Measurements from ENCODE around the gene GRIN3B. TPM values are rescaled to one million over a fixed set of nuclear protein-coding genes. Genes with fewer than 3 reads are reported as not detected.
"Not testable (repeated sequence)": the region's sequence is repeated elsewhere in the genome, so short reads cannot be mapped to it uniquely, and the experiment has no call there.

Gene GRIN3B
- total and polyA plus RNA-seq, 8 donors, result 0.03 TPM; not detected in 7

GRCh38 chr19:1020868-1021425, 20.7 kb downstream of the GRIN3B start, which contains the start of gene TMEM259:
Gene TMEM259, minus strand, starts transcription at chr19:1021123. Its CDS starts 127 bp downstream, at chr19:1020996.
- Histone ChIP-seq H3K9me3 (no peaks in the 10 kb centered on the region), H3K27me3 (no peaks in the 10 kb centered on the region), H3K36me3 (peaks cover 0 to 5% (median 0%) of the 10 kb centered on the region in 4 donors), H3K4me1 (peaks cover 40 to 70% (median 58%) of the 10 kb centered on the region in 4 donors), H3K27ac (peak within 1 kb of the TSS; percentile 89 to 99 (median 94)), H3K4me3 (peak within 1 kb of the TSS; percentile 96 to 97 (median 97))
- peak; percentile 98 to 99 for DNase-seq
- intact Hi-C loops (cut with DNase I; ENCODE audit: low total_unique reads), result no loop called here
- WGBS, 5 donors, result 0 to 1% (median 1%) methylated on average over 10 to 68 of the region's 68 CpGs
- TF ChIP-seq EP300 (IDR thresholded peaks at IDR 0.05), result no peak
- TF ChIP-seq POLR2A (IDR thresholded peaks at IDR 0.05), result peak in 1 of 4 donors; percentile 57
- TF ChIP-seq POLR2AphosphoS5 (IDR thresholded peaks at IDR 0.05), result peak; percentile 75 to 96 (median 87)

GRCh38 chr19:1023883-1024188, 23.6 kb downstream of the GRIN3B start:
- H3K4me3 ChIP-seq; H3K27me3 ChIP-seq; H3K36me3 ChIP-seq; intact Hi-C loops (cut with DNase I; ENCODE audit: low total_unique reads); DNase-seq; H3K9me3 ChIP-seq: not testable (repeated sequence)
- H3K4me1 ChIP-seq, result peaks cover 11 to 63% (median 52%) of the 10 kb centered on the region in 4 donors
- peak overlapping the region in 1 of 5 donors; percentile 99 for H3K27ac ChIP-seq
- WGBS, 5 donors, result 72 to 83% (median 78%) methylated on average over 5 of the region's 5 CpGs

- H3K27me3 ChIP-seq; H3K9me3 ChIP-seq; intact Hi-C loops (cut with DNase I; ENCODE audit: low total_unique reads); H3K36me3 ChIP-seq; H3K4me3 ChIP-seq; DNase-seq: not testable (repeated sequence)
- H3K4me1 ChIP-seq, result peaks cover 6 to 63% (median 51%) of the 10 kb centered on the region in 4 donors
- H3K27ac ChIP-seq, result peak overlapping the region in 1 of 5 donors; percentile 99
- 77 to 91% (median 85%) methylated on average over 6 of the region's 6 CpGs for WGBS, 5 donors
Measured at GRCh38 chr19:1025080-1025479, 24.9 kb downstream of the GRIN3B start.

- Histone ChIP-seq H3K4me1 (peaks cover 13 to 68% (median 57%) of the 10 kb centered on the region in 4 donors), H3K9me3 (no peaks in the 10 kb centered on the region), H3K27ac (peak within 1 kb of the TSS; percentile 96 to 99 (median 98)), H3K36me3 (peaks cover 0 to 11% (median 2%) of the 10 kb centered on the region in 4 donors), H3K4me3 (peak within 1 kb of the TSS; percentile 83 to 97 (median 92)), H3K27me3 (no peaks in the 10 kb centered on the region)
- intact Hi-C loops (cut with DNase I; ENCODE audit: low total_unique reads), result no loop called here
- no peak for TF ChIP-seq CTCF (IDR thresholded peaks at IDR 0.05)
- TF ChIP-seq EP300 (IDR thresholded peaks at IDR 0.05), result no peak
- peak in 2 of 4 donors; percentile 32 to 54 for TF ChIP-seq POLR2A (IDR thresholded peaks at IDR 0.05)
- peak; percentile 64 to 91 (median 89) for TF ChIP-seq POLR2AphosphoS5 (IDR thresholded peaks at IDR 0.05)
- 5 to 20% (median 6%) methylated on average over 13 to 63 of the region's 63 CpGs for WGBS, 5 donors
- peak; percentile 88 to 95 for DNase-seq
Measured at GRCh38 chr19:1025960-1026782, 26.0 kb downstream of the GRIN3B start, which contains the start of gene CNN2. Gene CNN2, plus strand, starts transcription at chr19:1026608. Its CDS starts 54 bp downstream, at chr19:1026662.

GRCh38 chr19:1026783-1027649, 26.8 kb downstream of the GRIN3B start:
- intact Hi-C loops (cut with DNase I; ENCODE audit: low total_unique reads), result no loop called here
- DNase-seq, result peak in 1 of 2 donors; percentile 69

More at GRCh38 chr19:1026783-1027649, 26.8 kb downstream of the GRIN3B start:
- Histone ChIP-seq H3K4me1 (peaks cover 13 to 62% (median 54%) of the 10 kb centered on the region in 4 donors), H3K27me3 (no peaks in the 10 kb centered on the region), H3K27ac (peak overlapping the region; percentile 96 to 99 (median 98)), H3K36me3 (peaks cover 5 to 18% (median 7%) of the 10 kb centered on the region in 4 donors), H3K4me3 (peak overlapping the region; percentile 83 to 97 (median 92)), H3K9me3 (no peaks in the 10 kb centered on the region)
- 0 to 2% (median 1%) methylated on average over 25 to 36 of the region's 36 CpGs for WGBS, 5 donors
- TF ChIP-seq POLR2AphosphoS5 (IDR thresholded peaks at IDR 0.05) (no peak), EP300 (IDR thresholded peaks at IDR 0.05) (no peak), POLR2A (IDR thresholded peaks at IDR 0.05) (no peak), CTCF (IDR thresholded peaks at IDR 0.05) (no peak)
